Liver (tissue), 9 donors: ENCODE results near the gene GHDC. TPM values are rescaled to one million over a fixed set of nuclear protein-coding genes. Genes with fewer than 3 reads are reported as not detected.
A peak's percentile ranks its signal among the peaks of the same experiment; 100 is the strongest.

Source experiments
- DNase-seq: peaks from one replicate; pipeline ENCODE4 v3.0.0-alpha.2; 2017; ENCODE audit warnings: low spot score
- H3K27ac ChIP-seq, 2 donors: one replicate each; pipeline ENCODE4 v1.7.0; 2013; ENCODE audit warnings: inconsistent platforms in 2 of 2, low read length in 2 of 2, control low read depth in 1 of 2, low read depth in 1 of 2, mild to moderate bottlenecking in 1 of 2
- H3K27me3 ChIP-seq, 4 donors: one replicate each; pipeline versions ENCODE4 v1.6.1 to v1.7.0; 2013; ENCODE audit warnings: low read length in 3 of 4, inconsistent platforms in 1 of 4, mild to moderate bottlenecking in 1 of 4, moderate library complexity in 1 of 4; ENCODE audit not compliant: control insufficient read depth in 4 of 4, insufficient read depth in 4 of 4
- H3K36me3 ChIP-seq, 4 donors: one replicate each; pipeline versions ENCODE4 v1.6.1 to v1.7.0; 2013; ENCODE audit warnings: low read length in 3 of 4, mild to moderate bottlenecking in 3 of 4, low read depth in 1 of 4, moderate library complexity in 1 of 4; ENCODE audit not compliant: control insufficient read depth in 4 of 4, insufficient read depth in 3 of 4
- H3K4me1 ChIP-seq, 4 donors: one replicate each; pipeline versions ENCODE4 v1.6.1 to v1.7.0; 2013; ENCODE audit warnings: low read length in 3 of 4, mild to moderate bottlenecking in 3 of 4, moderate library complexity in 1 of 4; ENCODE audit not compliant: control insufficient read depth in 4 of 4, insufficient read depth in 4 of 4
- H3K4me3 ChIP-seq, 3 donors: one replicate each; pipeline versions ENCODE4 v1.6.1 to v1.7.0; 2013; ENCODE audit warnings: low read length in 3 of 3, control low read depth in 1 of 3, low read depth in 1 of 3, mild to moderate bottlenecking in 1 of 3
- H3K9ac ChIP-seq, 2 donors: one replicate each; pipeline ENCODE4 v1.7.0; 2013; ENCODE audit warnings: low read length in 2 of 2, mild to moderate bottlenecking in 2 of 2, moderate library complexity in 2 of 2, control low read depth in 1 of 2, low read depth in 1 of 2
- H3K9me3 ChIP-seq, 4 donors: one replicate each; pipeline versions ENCODE4 v1.6.1 to v1.7.0; 2013; ENCODE audit warnings: low read length in 3 of 4; ENCODE audit not compliant: control insufficient read depth in 4 of 4
- EGR1 ChIP-seq, 2 donors: IDR thresholded peaks; 2 replicates each; pipeline ENCODE4 v1.6.1; 2016 to 2018; ENCODE audit warnings: antibody characterized with exemption in 2 of 2, low read depth in 2 of 2
- FOXA1 ChIP-seq: IDR thresholded peaks from 2 replicates; pipeline ENCODE4 v1.6.1; 2016; ENCODE audit warnings: antibody characterized with exemption
- FOXA2 ChIP-seq: IDR thresholded peaks from 2 replicates; pipeline ENCODE4 v1.6.1; 2016; ENCODE audit warnings: antibody characterized with exemption
- GABPA ChIP-seq, 2 donors: IDR thresholded peaks in 1 of 2; conservative IDR thresholded peaks in 1 of 2; 2 replicates each; pipeline ENCODE4 v1.6.1; 2016; ENCODE audit warnings: antibody characterized with exemption in 2 of 2, mild to moderate bottlenecking in 1 of 2, moderate library complexity in 1 of 2
- HNF4A ChIP-seq, 2 donors: conservative IDR thresholded peaks; 2 replicates each; pipeline ENCODE4 v1.6.1; 2016; ENCODE audit warnings: antibody characterized with exemption in 2 of 2, mild to moderate bottlenecking in 2 of 2
- HNF4G ChIP-seq: IDR thresholded peaks from 2 replicates; pipeline ENCODE4 v1.6.1; 2016; ENCODE audit warnings: antibody characterized with exemption
- JUND ChIP-seq, 2 donors: IDR thresholded peaks; 2 replicates each; pipeline ENCODE4 v1.6.1; 2016; ENCODE audit warnings: antibody characterized with exemption in 2 of 2
- NR2F2 ChIP-seq: IDR thresholded peaks from 2 replicates; pipeline ENCODE4 v1.6.1; 2016; ENCODE audit warnings: antibody characterized with exemption
- RAD21 ChIP-seq, 2 donors: IDR thresholded peaks; 2 replicates each; pipeline ENCODE4 v1.6.1; 2016; ENCODE audit warnings: antibody characterized with exemption in 2 of 2, mild to moderate bottlenecking in 2 of 2
- RXRA ChIP-seq, 2 donors: IDR thresholded peaks; 2 replicates each; pipeline ENCODE4 v1.6.1; 2017 to 2018; ENCODE audit warnings: antibody characterized with exemption in 2 of 2, mild to moderate bottlenecking in 1 of 2
- SP1 ChIP-seq: IDR thresholded peaks from 2 replicates; pipeline ENCODE4 v1.6.1; 2018; ENCODE audit warnings: antibody characterized with exemption, mild to moderate bottlenecking
- TAF1 ChIP-seq: conservative IDR thresholded peaks from 2 replicates; pipeline ENCODE4 v1.6.1; 2016; ENCODE audit warnings: antibody characterized with exemption, mild to moderate bottlenecking
- YY1 ChIP-seq: IDR thresholded peaks from 2 replicates; pipeline ENCODE4 v1.6.1; 2016; ENCODE audit warnings: antibody characterized with exemption, mild to moderate bottlenecking
- WGBS: extraction: QIAGEN DNeasy Blood & Tissue Kit; methylation state at CpG from one replicate; pipeline ENCODE4 v1.1.7; 2013; 5-methylcytosine and 5-hydroxymethylcytosine counted together
- polyA plus RNA-seq, 2 donors: library from polyadenylated mRNA; stranded (reverse) in 1 of 2; unstranded in 1 of 2; fragments of 200-250 nt in 1 of 2; fragments of >200 nt in 1 of 2; fragmentation: Nextera tagmentation in 1 of 2; extraction: Ambion mirVana in 1 of 2; gene quantifications; one replicate each; pipeline versions ENCODE4 v1.2.1 to v1.2.3, GENCODE V29; 2013 to 2015
- total RNA-seq, 2 donors: library from RNA; depleted of rRNA; stranded (reverse); fragments of >200 nt; gene quantifications; one replicate each; pipeline ENCODE4 v1.2.3, GENCODE V29; 2014
- TF ChIP-seq, protein P1 (sequence below): fragments of 150-350 bp; IDR thresholded peaks from 2 replicates; pipeline ENCODE4 v1.5.1; 2017; ENCODE audit warnings: improper control_type of control experiment, low read depth, low read length; ENCODE audit not compliant: missing input control
- TF ChIP-seq, protein P2 (sequence below): IDR thresholded peaks from 2 replicates; pipeline ENCODE4 v1.6.1; 2016; ENCODE audit warnings: antibody characterized with exemption
- TF ChIP-seq, protein P3 (sequence below): IDR thresholded peaks from 2 replicates; pipeline ENCODE4 v1.6.1; 2016; ENCODE audit warnings: antibody characterized with exemption, mild to moderate bottlenecking
- TF ChIP-seq, protein P4 (sequence below): IDR thresholded peaks from 2 replicates; pipeline ENCODE4 v1.6.1; 2016; ENCODE audit warnings: antibody characterized with exemption
- TF ChIP-seq, protein P5 (sequence below): IDR thresholded peaks from 2 replicates; pipeline ENCODE4 v1.6.1; 2016; ENCODE audit warnings: antibody characterized with exemption
- donor health status: healthy.
- donor health status: healthy.
- donor health status: healthy.
- donor health status: healthy.
- donor health status: healthy.

GHDC gene
- total and polyA plus RNA-seq, 4 donors, result 10.0 to 17.6 (median 12.3) TPM

DNA sequence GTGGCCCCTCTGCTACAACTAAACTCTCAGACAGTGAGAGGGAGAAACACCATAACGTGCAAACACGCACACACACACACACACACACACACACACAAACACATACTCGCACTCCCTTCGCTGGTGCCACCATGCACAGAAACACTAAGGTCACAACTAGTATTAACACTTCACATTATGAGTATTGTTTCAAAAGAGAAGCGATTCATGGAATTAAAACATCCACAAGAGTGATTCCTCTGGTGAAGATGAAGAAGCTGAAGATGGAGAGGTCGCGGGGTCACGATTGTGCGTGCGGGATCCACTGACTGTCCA is 7.1 kb upstream of the GHDC start:
- peaks cover 1 to 23% (median 11%) of the 10 kb centered on the region in 4 donors for H3K36me3 ChIP-seq
- H3K27ac ChIP-seq, result peak overlapping the region in 1 of 2 donors; percentile 41
- no peak overlapping the region for H3K4me3 ChIP-seq
- no peaks in the 10 kb centered on the region for H3K27me3 ChIP-seq
- TF ChIP-seq, protein P1, sequence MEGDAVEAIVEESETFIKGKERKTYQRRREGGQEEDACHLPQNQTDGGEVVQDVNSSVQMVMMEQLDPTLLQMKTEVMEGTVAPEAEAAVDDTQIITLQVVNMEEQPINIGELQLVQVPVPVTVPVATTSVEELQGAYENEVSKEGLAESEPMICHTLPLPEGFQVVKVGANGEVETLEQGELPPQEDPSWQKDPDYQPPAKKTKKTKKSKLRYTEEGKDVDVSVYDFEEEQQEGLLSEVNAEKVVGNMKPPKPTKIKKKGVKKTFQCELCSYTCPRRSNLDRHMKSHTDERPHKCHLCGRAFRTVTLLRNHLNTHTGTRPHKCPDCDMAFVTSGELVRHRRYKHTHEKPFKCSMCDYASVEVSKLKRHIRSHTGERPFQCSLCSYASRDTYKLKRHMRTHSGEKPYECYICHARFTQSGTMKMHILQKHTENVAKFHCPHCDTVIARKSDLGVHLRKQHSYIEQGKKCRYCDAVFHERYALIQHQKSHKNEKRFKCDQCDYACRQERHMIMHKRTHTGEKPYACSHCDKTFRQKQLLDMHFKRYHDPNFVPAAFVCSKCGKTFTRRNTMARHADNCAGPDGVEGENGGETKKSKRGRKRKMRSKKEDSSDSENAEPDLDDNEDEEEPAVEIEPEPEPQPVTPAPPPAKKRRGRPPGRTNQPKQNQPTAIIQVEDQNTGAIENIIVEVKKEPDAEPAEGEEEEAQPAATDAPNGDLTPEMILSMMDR, result no peak
- TF ChIP-seq, protein P2, sequence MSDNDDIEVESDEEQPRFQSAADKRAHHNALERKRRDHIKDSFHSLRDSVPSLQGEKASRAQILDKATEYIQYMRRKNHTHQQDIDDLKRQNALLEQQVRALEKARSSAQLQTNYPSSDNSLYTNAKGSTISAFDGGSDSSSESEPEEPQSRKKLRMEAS, result peak; percentile 4
- DNase-seq, result no peak
- peaks cover 9 to 16% (median 13%) of the 10 kb centered on the region in 4 donors for H3K4me1 ChIP-seq
- no peak overlapping the region for H3K9ac ChIP-seq
- 76% methylated on average over 10 of the region's 10 CpGs for WGBS
- H3K9me3 ChIP-seq, result no peaks in the 10 kb centered on the region

DNA sequence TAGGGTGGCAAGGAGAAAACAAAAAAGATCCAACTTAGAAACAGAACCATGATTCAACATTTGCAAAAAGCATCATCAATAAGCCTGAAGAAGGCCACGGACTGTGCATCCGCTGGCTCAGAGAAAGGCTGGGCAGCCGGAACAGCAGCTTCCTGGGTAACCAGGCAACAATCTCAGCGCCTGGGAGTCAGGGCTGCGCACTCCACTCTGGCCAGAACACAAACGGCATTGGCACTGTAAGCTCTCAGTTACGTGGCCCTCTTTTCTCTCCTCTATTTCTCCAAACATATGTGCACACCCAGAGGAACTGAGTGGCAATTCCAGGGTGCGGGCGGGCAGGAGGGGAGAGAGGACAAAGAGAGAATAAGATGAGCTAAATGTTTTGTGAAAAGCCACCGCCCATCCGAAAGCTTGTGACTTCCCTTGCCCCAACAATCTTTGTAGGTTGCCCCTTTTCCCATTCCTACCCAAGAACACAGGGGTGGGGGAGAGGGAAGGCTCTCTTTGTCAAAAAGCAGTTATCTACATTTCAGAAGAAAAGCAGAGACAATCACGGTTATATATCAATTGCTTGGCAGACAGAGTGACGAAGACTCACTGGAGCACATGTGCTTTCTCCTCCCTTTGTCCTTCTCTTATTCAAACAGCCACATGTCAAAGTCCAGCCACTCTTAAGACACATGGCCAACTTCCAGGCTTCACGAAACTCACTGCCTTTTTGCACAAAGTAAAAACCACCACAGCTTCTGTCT is 6.6 kb upstream of the GHDC start:
- Histone ChIP-seq H3K27me3 (no peaks in the 10 kb centered on the region), H3K4me1 (peaks cover 9 to 16% (median 13%) of the 10 kb centered on the region in 4 donors), H3K9ac (no peak overlapping the region), H3K27ac (peak overlapping the region in 1 of 2 donors; percentile 41), H3K9me3 (no peaks in the 10 kb centered on the region), H3K36me3 (peaks cover 1 to 19% (median 9%) of the 10 kb centered on the region in 4 donors), H3K4me3 (no peak overlapping the region)
- 47% methylated on average over 14 of the region's 14 CpGs for WGBS
- no peak for DNase-seq
- TF ChIP-seq FOXA1 (no peak), TAF1 (no peak), GABPA (IDR thresholded peaks at IDR 0.05 in 1 of 2, conservative IDR thresholded peaks at IDR 0.05 in 1 of 2) (no peak), YY1 (no peak), HNF4G (no peak), RXRA (IDR thresholded peaks at IDR 0.05) (no peak), NR2F2 (no peak), RAD21 (IDR thresholded peaks at IDR 0.05) (peak in 1 of 2 donors; percentile 27), HNF4A (conservative IDR thresholded peaks at IDR 0.05) (peak; percentile 73 to 74), SP1 (no peak), EGR1 (IDR thresholded peaks at IDR 0.05; ENCODE audit: low read depth in 2 of 2) (no peak), FOXA2 (peak; percentile 12), JUND (IDR thresholded peaks at IDR 0.05) (peak in 1 of 2 donors; percentile 21)
- TF ChIP-seq, protein P2, result peak; percentile 71
- TF ChIP-seq, protein P1, result no peak
- TF ChIP-seq, protein P3, sequence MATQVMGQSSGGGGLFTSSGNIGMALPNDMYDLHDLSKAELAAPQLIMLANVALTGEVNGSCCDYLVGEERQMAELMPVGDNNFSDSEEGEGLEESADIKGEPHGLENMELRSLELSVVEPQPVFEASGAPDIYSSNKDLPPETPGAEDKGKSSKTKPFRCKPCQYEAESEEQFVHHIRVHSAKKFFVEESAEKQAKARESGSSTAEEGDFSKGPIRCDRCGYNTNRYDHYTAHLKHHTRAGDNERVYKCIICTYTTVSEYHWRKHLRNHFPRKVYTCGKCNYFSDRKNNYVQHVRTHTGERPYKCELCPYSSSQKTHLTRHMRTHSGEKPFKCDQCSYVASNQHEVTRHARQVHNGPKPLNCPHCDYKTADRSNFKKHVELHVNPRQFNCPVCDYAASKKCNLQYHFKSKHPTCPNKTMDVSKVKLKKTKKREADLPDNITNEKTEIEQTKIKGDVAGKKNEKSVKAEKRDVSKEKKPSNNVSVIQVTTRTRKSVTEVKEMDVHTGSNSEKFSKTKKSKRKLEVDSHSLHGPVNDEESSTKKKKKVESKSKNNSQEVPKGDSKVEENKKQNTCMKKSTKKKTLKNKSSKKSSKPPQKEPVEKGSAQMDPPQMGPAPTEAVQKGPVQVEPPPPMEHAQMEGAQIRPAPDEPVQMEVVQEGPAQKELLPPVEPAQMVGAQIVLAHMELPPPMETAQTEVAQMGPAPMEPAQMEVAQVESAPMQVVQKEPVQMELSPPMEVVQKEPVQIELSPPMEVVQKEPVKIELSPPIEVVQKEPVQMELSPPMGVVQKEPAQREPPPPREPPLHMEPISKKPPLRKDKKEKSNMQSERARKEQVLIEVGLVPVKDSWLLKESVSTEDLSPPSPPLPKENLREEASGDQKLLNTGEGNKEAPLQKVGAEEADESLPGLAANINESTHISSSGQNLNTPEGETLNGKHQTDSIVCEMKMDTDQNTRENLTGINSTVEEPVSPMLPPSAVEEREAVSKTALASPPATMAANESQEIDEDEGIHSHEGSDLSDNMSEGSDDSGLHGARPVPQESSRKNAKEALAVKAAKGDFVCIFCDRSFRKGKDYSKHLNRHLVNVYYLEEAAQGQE, result no peak
- TF ChIP-seq, protein P4, sequence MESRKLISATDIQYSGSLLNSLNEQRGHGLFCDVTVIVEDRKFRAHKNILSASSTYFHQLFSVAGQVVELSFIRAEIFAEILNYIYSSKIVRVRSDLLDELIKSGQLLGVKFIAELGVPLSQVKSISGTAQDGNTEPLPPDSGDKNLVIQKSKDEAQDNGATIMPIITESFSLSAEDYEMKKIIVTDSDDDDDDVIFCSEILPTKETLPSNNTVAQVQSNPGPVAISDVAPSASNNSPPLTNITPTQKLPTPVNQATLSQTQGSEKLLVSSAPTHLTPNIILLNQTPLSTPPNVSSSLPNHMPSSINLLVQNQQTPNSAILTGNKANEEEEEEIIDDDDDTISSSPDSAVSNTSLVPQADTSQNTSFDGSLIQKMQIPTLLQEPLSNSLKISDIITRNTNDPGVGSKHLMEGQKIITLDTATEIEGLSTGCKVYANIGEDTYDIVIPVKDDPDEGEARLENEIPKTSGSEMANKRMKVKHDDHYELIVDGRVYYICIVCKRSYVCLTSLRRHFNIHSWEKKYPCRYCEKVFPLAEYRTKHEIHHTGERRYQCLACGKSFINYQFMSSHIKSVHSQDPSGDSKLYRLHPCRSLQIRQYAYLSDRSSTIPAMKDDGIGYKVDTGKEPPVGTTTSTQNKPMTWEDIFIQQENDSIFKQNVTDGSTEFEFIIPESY, result no peak
- TF ChIP-seq, protein P5, sequence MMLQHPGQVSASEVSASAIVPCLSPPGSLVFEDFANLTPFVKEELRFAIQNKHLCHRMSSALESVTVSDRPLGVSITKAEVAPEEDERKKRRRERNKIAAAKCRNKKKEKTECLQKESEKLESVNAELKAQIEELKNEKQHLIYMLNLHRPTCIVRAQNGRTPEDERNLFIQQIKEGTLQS, result no peak
